Superior temporal gyrus (tissue), 1 donor: ENCODE data around the gene GJA3.

ENCODE experiments used
- DNase-seq: peaks from one replicate; pipeline ENCODE4 v3.0.0-alpha.2; 2016; ENCODE audit errors: extremely low spot score

Gene GJA3

DNA sequence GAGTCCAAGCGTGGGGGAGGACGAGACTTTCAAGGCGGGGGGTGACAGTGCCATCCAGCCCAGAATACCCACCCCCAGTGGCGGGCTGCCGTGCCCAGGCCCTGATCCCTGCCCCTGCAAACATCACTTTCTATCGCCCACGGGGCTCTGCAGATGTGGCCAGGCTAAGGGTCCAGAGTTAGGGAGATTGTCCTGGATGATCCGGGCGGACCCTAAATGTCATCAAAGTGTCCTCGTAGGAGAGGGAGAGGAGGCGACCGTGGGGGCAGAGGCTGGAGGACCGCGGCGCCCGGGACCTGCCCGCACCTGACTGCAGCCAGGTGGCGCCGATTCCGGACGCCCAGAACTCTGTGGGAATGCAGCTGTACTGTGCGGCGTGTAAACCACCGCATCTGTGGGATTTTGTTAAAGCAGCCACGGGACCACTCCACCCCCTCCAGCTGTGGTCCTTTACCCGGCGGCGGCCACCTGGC lies 32.4 kb downstream of the GJA3 start:
- DNase-seq = no peak

DNA sequence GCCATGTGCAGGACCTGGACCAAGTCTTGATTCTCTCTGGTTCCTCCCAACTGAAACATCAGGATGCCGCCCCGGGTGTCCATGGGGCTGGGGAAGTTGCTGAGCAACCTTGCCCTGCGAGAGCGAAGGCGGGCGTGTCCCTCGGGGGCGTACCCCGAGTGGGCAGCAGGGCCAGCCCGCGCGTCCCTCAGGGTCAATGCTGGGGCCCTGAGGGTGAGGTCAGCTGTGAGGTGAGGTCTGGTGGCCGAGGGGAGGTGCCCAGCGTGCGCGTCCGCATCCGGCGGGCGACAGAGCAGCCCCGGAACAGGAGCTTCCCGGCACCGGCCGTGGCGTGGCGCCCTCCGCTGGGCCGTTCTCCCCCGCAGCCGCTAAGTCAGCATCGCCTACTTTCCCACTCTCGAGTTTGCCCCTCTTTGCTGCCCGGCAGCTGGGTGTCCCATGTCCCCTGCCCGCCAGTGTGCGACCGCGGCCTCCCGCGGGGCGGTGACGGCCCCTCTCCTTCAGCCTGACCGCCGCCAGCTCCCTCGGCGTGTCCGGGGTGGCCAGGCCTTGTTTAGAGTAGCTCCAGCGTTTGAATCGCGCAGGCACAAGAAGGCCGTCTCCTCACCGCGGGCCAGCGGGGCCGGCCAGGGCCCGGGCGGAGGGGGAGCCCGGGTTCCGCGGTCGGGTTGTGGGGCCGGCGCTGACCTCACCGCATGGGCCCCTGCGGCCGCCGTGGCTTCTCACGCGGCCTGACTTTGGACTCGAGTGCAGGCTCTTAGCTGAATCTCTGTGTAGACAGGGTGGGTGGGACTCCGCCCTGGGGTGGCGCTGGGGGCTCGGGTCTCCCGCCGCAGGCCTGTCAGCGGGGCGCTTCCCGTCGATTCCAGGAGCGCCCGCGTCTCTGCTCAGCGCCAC lies 33.0 kb downstream of the GJA3 start:
- peak; percentile 61 for DNase-seq

DNA sequence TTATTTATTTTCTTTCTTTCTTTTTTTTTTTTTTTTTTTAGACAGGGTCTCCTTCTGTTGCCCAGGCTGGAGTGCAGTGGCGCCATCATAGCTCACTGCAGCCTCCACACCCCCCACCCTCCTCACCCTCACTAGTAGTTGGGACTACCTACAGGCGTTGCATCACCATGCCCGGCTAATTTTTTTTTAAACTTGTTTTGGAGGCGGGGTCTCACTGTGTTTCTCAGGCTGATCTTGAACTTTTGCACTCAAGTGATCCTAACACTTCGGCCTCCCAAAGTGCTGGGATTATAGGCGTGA lies 33.6 kb downstream of the GJA3 start:
- no peak for DNase-seq

DNA sequence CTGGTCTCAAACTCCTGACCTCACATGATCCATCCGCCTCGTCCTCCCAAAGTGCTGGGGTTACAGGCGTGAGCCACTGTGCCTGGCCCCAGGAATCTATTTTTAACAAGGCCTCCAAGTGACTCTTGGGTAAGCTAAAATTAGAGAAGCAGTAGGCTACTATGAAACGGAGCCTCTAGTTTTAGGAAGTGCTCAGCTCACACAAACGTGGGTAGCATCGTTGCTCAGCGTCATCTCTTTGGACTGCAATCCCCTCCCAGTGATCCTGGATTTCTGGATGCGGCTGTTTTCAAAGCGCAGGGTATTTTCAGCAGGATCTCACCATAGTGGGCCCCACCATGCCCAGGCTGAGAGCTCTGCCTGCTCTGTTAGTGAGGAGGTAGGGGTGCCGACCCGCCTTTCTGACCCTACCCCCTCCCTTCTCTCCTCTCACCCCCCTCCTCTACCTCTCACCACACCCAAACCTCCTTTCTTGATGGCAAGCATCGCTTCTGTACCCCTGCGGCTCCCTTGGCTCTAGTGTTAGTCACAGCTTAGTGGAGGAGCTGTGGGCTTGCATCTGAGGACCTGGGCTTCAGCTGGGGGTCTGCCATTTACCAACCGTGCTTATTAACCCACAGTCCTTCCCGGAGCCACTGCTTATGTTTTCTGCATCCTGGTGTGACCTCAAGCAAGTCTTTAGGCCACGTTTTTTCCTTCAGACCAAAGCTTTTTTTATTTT lies 34.2 kb downstream of the GJA3 start:
- no peak for DNase-seq

DNA sequence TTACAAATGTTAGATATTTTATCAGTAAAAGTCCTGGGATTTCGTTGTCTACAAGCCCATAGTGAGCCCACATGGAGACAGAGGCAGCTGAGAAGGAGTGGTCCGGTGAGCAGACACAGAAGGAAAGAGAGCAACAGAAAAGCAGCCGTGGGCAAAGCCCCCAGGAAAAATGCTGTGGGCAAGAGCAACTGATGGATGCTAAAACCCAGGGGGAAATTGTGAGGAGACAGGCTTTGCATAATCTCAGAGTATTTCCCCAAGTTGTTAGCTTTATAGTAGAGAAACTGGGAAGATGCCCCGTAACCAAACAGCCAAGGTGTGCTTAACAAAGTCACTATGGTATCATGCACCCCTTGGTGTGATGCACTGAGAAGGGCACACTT lies 35.1 kb downstream of the GJA3 start:
- DNase-seq = no peak

DNA sequence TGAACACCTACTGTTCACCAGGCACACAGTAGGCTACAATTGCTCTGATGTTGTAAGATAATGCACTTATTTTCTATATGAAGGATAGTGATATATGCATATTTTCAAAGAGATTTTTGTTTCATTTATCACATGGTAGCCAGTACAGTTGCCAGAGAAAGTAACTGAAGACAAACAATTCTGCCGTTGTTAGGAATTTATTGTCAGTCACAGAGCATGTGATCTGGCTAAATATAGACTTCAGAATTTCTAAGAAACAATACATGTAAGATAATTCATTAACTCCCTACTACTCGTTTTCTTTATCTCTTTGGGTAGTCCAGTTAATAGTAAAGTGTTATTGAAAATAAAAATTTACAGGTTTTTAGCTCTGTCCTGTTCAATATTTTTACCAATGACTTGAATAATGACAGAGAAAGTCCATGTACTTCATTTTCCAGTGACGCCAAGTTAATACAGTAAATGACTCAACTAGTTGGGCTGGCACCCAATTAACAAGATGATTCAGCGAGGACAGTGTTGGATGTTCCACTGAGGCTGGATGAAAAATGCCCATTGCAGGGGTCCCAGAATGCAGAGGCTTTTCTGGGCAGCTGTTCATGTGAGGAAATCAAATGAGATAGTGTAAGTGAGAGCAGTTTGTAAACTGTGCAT lies 35.6 kb downstream of the GJA3 start:
- peak; percentile 85 for DNase-seq

DNA sequence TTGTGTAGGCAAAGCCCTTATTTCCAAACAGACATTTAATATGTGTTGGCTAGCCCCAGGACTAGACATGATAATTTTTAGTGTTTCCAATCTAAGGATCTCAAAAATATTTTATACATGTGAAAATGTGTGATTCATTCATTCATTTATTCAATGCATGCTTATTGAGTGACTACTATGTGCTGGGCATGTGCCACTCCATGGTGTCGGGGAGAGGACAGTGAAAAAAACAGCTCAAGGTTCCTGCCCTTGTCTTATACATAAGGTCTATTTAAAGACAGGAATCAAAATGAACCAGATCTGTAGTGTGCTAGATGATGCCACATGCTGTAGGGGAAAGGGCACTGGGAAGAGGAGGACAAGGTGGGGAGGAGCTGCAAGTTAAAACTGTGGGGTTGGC lies 36.5 kb downstream of the GJA3 start:
- DNase-seq = no peak

DNA sequence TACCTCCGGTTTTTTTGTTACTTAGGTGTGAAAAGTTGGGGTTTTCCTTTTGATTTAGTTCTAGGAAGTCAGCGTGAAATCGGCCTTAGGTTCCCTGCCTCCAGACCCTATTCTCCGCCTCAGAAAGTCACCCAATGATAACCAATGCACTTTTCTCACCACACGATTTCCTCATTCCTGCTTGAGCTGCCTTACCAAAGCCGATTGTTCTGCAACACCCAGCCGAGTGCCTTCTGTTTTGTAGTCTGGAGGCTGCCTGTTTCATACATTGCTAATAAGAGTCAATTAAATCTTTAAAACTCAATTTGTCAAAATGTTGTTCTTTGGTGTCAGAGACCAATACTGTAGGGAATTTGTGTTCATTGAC lies 39.7 kb downstream of the GJA3 start:
- DNase-seq = no peak

DNA sequence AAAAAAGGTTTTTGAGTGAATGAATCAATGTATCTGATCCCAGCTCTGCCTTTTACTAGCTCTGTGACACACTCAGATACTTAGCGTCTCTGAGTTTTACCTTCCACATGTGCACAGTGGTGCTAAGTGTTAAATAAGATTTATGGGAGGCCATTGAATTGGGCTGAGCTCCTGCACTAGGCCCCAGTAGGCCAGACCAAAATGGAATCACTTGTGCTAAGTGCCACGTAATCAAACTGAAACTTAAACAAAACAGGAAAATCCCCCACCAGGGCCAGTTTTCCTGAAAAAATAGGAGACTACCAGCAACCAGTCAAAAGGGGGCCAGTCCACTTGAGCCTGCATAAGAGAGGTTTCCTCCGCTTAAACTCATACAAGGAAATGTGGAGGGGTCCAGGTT lies 40.9 kb downstream of the GJA3 start:
- DNase-seq = no peak

DNA sequence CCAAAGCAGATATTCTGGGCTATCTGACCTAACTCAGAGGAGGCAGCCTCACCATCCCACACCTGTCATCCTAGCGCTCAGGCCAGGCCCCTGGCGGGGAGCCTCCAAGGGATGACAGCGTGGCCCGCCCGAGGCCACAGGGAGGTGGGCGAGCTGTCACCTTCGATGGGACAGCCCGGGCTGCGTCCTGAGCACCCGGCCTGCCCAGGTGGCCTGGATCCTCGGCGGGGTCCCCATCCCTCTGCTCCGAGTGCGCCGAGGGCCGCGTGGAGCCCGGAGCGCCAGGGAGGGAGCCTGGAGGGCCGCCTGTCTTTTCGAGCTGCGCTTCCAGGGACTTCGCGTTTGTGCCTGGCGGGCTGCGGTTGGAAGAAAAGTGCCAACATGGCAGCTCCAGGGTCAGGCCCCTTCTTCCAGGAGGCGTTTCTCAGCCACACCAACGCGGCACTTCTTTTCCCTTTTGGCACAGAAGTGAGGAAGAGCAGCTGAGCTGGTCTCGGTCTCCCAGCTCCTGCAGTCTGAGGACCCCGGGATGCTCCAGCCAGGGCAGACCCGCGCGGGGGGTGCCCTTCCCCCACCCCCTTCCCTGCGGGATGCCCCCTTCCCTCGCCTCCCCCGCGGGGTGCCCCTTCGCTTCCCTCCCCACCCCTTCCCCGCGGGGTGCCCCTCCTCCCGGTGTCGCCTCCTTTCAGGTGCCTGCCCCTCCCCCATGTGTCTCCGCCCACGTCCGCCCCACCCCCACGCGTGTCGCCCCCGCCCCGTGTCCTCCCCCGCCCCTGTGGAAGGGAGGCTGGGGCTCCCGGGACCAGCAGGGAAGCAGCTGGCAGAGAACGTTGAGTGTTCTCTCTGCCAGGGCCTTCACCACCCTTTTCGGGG lies 42.3 kb downstream of the GJA3 start:
- no peak for DNase-seq

DNA sequence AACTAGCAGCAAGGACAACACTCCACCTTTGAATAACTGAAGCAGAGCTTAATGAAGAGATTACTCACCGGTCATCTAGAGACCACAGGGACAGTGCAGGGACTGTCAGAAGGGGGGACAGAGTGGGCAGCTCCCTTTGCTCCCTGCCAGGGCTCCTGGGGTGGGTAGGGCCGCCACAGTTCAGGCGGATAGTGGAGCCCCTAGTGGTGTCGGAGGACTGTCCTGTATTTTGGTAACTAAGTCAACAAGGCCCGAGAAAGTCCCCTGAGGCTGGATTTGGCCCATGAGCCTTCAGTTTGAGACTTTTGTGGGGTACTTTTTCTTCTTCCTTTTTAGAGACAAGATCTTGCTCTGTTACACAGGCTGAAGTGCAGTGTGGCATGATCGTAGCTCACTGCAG lies 44.6 kb downstream of the GJA3 start:
- no peak for DNase-seq

DNA sequence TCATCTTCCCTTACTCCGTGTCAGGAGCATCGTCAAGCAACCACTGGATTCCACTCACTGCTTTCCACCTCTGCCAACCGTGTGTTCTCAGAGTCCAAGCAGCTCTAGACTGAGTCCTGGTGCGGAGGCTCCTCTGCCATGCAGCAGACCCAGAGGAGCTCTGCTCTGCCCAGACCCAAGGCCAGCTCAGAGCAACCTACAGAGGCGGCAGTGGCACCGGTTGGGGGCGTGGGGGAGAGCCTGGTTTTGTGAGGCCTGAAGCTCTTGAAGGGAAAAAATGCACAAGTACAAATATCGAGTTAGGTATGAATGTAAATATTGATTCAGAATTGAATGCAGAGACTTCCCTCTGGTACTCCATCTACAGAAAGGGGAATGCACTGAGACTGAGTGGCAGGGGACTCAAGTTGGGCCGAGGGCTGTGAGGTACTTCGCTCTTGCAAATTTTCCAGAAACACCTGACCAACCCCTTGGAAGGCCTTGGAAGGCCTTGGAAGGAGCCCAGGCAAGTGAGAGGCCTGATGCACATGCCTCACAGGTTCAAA lies 46.7 kb downstream of the GJA3 start:
- no peak for DNase-seq

DNA sequence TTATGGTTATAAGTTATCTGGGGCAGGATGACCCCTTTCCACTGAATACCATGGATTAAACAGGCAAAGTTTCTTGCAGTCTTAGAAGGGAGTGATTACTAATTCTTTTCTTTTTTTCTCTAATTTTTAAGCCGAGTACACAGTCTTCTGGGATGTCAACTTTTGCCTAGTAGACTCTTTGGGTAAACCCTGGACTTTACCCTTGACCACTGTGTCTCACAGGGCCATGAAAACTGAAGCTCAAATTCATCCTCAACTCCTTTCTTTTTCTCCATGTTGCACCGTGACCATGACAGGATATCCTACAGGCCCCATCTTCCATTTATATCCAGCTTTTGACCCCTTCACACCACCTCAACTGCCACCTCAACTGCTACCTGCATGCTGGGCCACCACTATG lies 51.8 kb downstream of the GJA3 start:
- no peak for DNase-seq

DNA sequence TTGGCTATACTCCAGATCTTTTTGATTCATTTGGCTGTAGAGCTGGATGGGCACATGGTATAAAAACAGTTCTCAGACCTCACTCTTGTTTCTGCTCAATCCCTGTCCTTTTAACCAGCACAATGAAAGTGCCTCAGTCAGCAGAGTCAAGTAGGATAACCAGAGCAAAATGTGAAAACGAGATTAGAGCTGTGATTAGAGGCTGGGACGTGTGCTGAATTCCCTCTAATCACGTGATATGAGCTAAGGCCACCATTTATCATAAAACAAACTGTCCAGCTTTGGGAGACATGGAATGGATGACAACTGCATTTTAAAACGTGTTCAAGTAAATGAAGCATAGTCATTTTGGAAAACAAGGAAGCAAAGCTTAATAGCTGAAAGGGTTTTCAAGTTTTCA lies 54.1 kb downstream of the GJA3 start:
- DNase-seq = no peak

DNA sequence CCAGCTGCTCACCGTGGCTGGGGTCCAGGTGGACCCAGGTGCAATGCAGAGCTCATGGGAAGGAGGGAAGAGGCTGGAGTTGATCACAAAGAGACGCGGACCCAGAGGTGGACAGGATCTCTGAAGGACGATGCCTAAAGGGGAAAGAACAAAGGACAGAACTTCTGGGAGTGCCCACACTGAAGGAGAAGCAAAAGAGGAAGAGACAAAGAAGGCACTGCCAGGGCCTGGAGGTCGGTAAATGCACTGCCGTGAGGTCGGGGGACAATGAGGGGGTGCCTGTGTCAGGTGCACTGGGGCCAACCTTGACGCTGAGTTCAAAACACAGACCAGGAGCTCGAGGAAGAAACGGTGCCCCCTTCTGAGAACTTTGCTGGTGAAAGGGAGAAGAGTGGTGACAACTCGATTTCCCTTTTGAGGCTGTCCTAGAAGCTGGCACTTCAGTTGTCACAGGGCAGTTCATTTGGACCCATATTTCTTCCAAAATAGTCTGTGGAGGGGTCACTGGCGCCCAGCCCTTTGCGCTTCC lies 55.6 kb downstream of the GJA3 start:
- no peak for DNase-seq

DNA sequence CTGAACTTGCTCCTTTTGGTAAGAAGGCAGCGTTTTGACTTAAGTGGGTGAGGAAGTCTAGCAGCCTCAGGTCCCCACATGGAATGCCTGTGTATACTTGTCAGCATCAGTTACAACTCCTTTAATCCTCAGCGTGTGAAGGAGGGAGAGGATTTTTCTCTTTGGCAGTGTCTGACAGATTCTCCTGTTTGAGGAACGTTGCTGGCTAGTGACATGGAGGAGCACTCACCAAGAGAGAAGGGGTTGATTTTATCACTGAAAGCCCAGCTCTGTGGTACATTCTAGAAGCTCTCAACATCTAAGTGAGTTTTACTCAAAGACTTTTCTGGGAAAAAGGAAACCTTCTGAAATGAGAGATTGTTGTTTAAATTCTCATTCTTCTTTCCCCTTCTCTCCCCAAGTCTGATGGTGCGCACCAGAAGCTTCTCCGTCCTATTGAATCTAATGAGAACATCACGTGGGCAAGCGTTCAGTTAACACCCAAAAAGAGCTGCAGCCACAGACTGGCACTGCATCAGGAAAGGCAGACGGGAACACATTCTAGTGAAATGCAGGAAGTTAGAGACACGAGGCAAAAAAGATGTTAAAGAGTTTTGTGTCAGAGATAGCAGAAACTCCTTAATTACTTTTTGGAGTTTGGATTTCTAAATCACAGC lies 58.2 kb downstream of the GJA3 start:
- peak; percentile 58 for DNase-seq

DNA sequence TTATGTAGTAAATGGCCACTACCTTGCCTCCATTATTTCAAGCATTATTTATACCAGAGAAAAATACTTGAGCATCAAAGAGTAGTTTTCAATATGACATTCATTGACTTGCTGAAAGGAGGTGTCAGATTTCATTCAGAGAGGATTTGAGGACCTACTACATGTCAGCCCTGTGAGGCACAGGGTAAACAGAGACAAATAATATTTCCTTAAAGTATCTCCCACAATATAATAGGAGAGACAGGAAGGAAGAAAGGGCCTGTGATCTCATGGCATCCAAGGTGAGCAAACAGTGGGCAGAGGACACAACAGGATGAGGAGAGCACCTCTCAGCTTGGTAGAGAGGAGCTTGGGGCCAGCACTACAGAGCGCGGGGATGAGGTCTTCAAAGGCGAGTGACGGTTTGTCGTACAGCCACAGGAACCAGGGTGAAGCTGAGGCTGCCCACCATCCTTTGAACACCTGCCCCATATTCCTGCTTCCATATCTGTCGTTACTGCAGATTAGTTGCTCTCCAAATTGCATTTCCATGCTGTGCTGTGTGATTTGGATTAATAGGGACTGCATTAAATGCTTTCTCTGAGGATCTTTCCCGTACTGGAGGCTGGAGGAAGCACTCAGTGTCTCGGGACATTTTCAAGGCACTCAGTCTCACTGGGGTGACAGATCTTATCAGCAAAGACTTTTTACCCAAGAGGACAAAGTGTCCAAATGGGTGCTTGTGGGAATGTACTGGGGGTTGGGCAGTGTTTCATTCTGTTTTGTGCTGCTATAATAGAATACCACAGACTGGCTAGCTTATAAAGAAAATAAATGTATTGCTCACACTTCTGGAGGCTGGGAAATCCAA lies 59.2 kb downstream of the GJA3 start:
- DNase-seq = no peak

DNA sequence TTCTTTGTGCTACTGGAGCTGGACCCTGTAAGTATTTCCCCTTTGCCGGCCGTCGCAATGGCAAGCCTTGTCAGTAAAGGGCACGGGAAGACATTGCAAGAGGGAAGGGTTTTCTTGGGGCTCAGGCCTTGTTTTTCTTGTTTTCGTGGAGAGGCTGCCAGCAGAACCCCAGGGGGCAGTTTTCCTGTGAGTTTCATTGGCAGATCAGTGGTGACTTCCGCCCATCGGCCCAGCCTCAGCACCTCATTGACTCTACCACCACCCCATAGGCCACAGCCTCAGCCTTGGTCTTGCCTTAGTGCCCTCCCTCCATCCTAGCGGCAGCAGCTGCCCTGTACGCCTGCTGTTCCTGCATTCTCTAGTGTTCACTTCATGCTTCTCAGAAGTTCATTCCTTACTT lies 61.5 kb downstream of the GJA3 start:
- no peak for DNase-seq

DNA sequence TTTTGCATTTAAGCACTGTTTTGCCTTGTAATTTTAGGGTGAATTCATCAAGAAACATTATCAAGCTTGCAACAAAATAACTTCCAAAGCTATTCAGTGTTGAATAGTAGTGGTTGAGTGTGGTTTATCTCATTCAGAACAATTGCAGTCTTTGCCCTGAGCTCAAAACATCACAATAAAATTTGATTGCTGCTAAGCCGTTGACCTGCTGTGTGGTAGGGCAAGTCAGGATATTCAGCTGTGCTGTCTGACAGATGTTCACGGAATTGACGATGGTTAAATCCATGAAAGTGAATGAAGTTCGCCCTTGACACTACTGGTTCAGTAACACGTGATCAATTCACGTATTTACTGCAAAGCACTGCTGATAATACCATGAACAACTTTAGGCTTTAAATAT lies 66.9 kb downstream of the GJA3 start:
- no peak for DNase-seq

DNA sequence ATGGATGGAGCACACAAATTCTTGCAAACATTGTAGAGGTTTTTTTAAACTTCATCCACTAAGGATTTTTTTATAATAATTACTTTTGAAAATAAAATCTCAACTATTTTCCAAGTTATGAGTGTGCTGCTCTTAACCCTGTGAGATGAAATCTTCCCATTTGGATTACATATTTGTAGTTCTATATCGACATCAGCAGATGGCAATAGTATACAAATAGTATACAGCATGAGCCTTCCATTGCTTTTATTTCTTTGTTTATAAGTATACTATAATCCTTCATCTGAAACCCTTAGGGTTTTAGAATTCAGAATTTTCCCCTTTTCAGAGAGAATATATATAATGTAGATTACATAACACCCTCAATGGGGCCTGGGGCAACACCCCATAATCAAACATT lies 70.5 kb downstream of the GJA3 start:
- DNase-seq = peak; percentile 52
